K562 (cell line): ENCODE data around the gene ANAPC16. TPM values are rescaled to one million over a fixed set of nuclear protein-coding genes. Genes with fewer than 3 reads are reported as not detected.

Experiments used
- BRCA1 ChIP-seq, 2 experiments: fragments of 450-650 bp in 1 of 2; sonication (generic) in 1 of 2; formaldehyde crosslinking in 1 of 2; IDR thresholded peaks; 2 replicates each; pipeline versions ENCODE4 v1.5.0 to v1.6.1; 2017 to 2020; ENCODE audit warnings: mild to moderate bottlenecking in 1 of 2, missing genetic modification reagents in 1 of 2
- CBX3 ChIP-seq, 2 experiments: IDR thresholded peaks; 1 replicate in 1 of 2; 2 replicates in 1 of 2; pipeline ENCODE4 v1.6.1; 2012; ENCODE audit warnings: inconsistent platforms in 2 of 2, low read length in 2 of 2, borderline replicate concordance in 1 of 2, control low read depth in 1 of 2
- CBX5 ChIP-seq: IDR thresholded peaks from 2 replicates; pipeline ENCODE4 v1.6.1; 2014; ENCODE audit warnings: low read depth, borderline replicate concordance
- CREM ChIP-seq: IDR thresholded peaks from 2 replicates; pipeline ENCODE4 v1.6.1; 2014; ENCODE audit warnings: antibody characterized with exemption, low read depth
- FOXK2 ChIP-seq, 2 experiments: fragments of 450-650 bp; IDR thresholded peaks in 1 of 2; conservative IDR thresholded peaks in 1 of 2; 2 replicates each; pipeline ENCODE4 v1.6.1; 2016; ENCODE audit warnings: low read depth in 2 of 2, mild to moderate bottlenecking in 1 of 2
- L3MBTL2 ChIP-seq: fragments of 450-650 bp; IDR thresholded peaks from 2 replicates; pipeline ENCODE4 v1.6.1; 2016; ENCODE audit warnings: mild to moderate bottlenecking, moderate library complexity
- NELFE ChIP-seq: IDR thresholded peaks from 2 replicates; pipeline ENCODE4 v1.6.1; 2011; ENCODE audit warnings: mild to moderate bottlenecking; ENCODE audit not compliant: insufficient read depth, insufficient read length
- RFX5 ChIP-seq: IDR thresholded peaks from 2 replicates; pipeline ENCODE4 v1.6.1; 2011; ENCODE audit warnings: low read depth, mild to moderate bottlenecking, improper control_type of control experiment, low read length
- SAFB2 ChIP-seq: fragments of 200-400 bp; formaldehyde crosslinking; IDR thresholded peaks from 2 replicates; pipeline ENCODE4 v1.6.1; 2018; ENCODE audit warnings: borderline replicate concordance, low read length, low read depth, moderate library complexity; ENCODE audit not compliant: severe bottlenecking
- ZNF184 ChIP-seq: sonication (generic); formaldehyde crosslinking; IDR thresholded peaks from 2 replicates; pipeline ENCODE4 v1.5.0; 2020; ENCODE audit warnings: missing genetic modification reagents
- ZNF197 ChIP-seq: fragments of 200-800 bp; sonication (Bioruptor generic); IDR thresholded peaks from 2 replicates; pipeline ENCODE4 v1.6.1; 2016; ENCODE audit warnings: low read depth, missing genetic modification characterization, missing compliant biosample characterization
- ZNF41 ChIP-seq: fragments of 250-450 bp; sonication (Bioruptor Pico); conservative IDR thresholded peaks from 2 replicates; pipeline ENCODE4 v1.4.0; 2020; ENCODE audit warnings: mild to moderate bottlenecking
- polyA plus RNA-seq, 8 experiments: library from polyadenylated mRNA; depleted of rRNA in 4 of 8; stranded (reverse) in 5 of 8; unstranded in 3 of 8; fragments of >200 nt; fragmentation: Nextera tagmentation in 2 of 8; fragmentation: Illumina TruSeq in 1 of 8; extraction: Ambion mirVana in 2 of 8; extraction: Trizol in 1 of 8; gene quantifications; 2 replicates each; pipeline versions ENCODE4 v1.2.1 to v1.2.3, GENCODE V29; 2011 to 2014; ENCODE audit warnings: inconsistent platforms in 1 of 8, missing spikeins in 1 of 8
- total RNA-seq, 7 experiments: library from RNA; depleted of rRNA in 6 of 7; stranded (reverse); fragments of >200 nt in 6 of 7; fragmentation: Illumina TruSeq in 2 of 7; extraction: Trizol in 2 of 7; gene quantifications; 2 replicates each; pipeline versions ENCODE4 v1.2.1 to v1.2.3, GENCODE V29; 2011 to 2021; ENCODE audit warnings: low replicate concordance in 1 of 7
- TF ChIP-seq, protein P1 (sequence below): fragments of 250-450 bp; sonication (Bioruptor Pico); IDR thresholded peaks from 2 replicates; pipeline ENCODE4 v1.8.0; 2021; ENCODE audit warnings: mild to moderate bottlenecking, moderate library complexity
- TF ChIP-seq, protein P2 (sequence below): fragments of 200-800 bp; sonication (Bioruptor generic); IDR thresholded peaks from 2 replicates; pipeline ENCODE4 v1.6.1; 2017; ENCODE audit warnings: missing genetic modification characterization, missing compliant biosample characterization
- TF ChIP-seq, protein P3 (sequence below): sonication (generic); formaldehyde crosslinking; IDR thresholded peaks from 2 replicates; pipeline ENCODE4 v1.8.0; 2022; ENCODE audit warnings: missing genetic modification reagents, mild to moderate bottlenecking, moderate library complexity, borderline replicate concordance
- TF ChIP-seq, protein P4 (sequence below): fragments of 450-650 bp; IDR thresholded peaks from 2 replicates; pipeline ENCODE4 v1.6.1; 2018; ENCODE audit not compliant: partially characterized antibody

ANAPC16 gene
- total and polyA plus RNA-seq, 9 of the 15 experiments (the other 6 are each of a cell fraction or from before 2014, with no cell fraction given) = 42.6 to 208 (median 108) TPM

DNA sequence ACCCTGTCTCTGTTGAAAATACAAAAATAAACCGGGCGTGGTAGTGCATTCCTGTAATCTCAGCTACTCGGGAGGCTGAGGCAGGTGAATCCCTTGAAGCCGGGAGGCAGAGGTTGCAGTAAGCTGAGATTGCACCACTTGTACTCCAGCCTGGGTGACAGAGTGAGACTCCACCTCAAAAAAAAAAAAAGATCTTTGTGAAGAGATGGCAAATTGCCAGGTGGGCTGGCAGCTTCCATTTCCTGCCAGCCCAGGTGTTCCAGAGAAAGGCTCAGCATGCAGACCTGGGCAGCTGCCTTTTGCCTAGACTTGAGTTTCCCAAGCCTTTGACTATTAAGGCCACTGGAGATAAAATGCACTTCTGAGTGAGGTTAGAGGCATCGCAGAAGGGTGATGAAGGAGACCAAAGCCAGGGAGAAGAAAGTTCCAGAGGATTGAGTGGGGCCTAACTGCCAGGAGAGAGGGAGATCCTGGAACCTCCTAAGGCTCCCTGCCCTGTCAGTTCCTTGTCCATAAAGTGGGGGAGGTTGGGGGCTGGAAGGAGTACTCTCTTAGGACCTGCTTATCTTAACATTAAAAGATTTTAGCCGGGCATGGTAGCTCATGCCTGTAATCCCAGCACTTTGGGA lies 47.9 kb downstream of the ANAPC16 start (continued):
- TF ChIP-seq, protein P1, sequence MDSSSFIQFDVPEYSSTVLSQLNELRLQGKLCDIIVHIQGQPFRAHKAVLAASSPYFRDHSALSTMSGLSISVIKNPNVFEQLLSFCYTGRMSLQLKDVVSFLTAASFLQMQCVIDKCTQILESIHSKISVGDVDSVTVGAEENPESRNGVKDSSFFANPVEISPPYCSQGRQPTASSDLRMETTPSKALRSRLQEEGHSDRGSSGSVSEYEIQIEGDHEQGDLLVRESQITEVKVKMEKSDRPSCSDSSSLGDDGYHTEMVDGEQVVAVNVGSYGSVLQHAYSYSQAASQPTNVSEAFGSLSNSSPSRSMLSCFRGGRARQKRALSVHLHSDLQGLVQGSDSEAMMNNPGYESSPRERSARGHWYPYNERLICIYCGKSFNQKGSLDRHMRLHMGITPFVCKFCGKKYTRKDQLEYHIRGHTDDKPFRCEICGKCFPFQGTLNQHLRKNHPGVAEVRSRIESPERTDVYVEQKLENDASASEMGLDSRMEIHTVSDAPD (CRISPR knock-in tag) = no peak
- TF ChIP-seq RFX5 = no peak
- no peak for TF ChIP-seq CBX5
- 0 out of 2 replicates have a peak, but pooled peaks have one; percentile 41 for TF ChIP-seq ZNF197 (CRISPR knock-in tag)
- TF ChIP-seq, protein P2, sequence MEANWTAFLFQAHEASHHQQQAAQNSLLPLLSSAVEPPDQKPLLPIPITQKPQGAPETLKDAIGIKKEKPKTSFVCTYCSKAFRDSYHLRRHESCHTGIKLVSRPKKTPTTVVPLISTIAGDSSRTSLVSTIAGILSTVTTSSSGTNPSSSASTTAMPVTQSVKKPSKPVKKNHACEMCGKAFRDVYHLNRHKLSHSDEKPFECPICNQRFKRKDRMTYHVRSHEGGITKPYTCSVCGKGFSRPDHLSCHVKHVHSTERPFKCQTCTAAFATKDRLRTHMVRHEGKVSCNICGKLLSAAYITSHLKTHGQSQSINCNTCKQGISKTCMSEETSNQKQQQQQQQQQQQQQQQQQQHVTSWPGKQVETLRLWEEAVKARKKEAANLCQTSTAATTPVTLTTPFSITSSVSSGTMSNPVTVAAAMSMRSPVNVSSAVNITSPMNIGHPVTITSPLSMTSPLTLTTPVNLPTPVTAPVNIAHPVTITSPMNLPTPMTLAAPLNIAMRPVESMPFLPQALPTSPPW (CRISPR knock-in tag) = peak; percentile 19; the same call in 1 of the 2 replicates
- TF ChIP-seq L3MBTL2 = no peak
- no peak for TF ChIP-seq NELFE
- no peak for TF ChIP-seq CREM
- TF ChIP-seq ZNF41 = no peak
- TF ChIP-seq BRCA1 (IDR thresholded peaks at IDR 0.05) = no peak
- no peak for TF ChIP-seq BRCA1 (CRISPR knock-in tag; IDR thresholded peaks at IDR 0.05)
- no peak for TF ChIP-seq FOXK2 (conservative IDR thresholded peaks at IDR 0.05 in 1 of 2, IDR thresholded peaks at IDR 0.05 in 1 of 2; ENCODE audit: low read depth in 2 of 2)
- TF ChIP-seq, protein P3, sequence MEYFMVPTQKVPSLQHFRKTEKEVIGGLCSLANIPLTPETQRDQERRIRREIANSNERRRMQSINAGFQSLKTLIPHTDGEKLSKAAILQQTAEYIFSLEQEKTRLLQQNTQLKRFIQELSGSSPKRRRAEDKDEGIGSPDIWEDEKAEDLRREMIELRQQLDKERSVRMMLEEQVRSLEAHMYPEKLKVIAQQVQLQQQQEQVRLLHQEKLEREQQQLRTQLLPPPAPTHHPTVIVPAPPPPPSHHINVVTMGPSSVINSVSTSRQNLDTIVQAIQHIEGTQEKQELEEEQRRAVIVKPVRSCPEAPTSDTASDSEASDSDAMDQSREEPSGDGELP (CRISPR knock-in tag) = 0 out of 2 replicates have a peak, but pooled peaks have one; percentile 4
- no peak for TF ChIP-seq SAFB2
- no peak for TF ChIP-seq CBX3 (IDR thresholded peaks at IDR 0.05; ENCODE audit: borderline replicate concordance in 1 of 2, low read length in 2 of 2)
- no peak for TF ChIP-seq ZNF184 (CRISPR knock-in tag)
- TF ChIP-seq, protein P4, sequence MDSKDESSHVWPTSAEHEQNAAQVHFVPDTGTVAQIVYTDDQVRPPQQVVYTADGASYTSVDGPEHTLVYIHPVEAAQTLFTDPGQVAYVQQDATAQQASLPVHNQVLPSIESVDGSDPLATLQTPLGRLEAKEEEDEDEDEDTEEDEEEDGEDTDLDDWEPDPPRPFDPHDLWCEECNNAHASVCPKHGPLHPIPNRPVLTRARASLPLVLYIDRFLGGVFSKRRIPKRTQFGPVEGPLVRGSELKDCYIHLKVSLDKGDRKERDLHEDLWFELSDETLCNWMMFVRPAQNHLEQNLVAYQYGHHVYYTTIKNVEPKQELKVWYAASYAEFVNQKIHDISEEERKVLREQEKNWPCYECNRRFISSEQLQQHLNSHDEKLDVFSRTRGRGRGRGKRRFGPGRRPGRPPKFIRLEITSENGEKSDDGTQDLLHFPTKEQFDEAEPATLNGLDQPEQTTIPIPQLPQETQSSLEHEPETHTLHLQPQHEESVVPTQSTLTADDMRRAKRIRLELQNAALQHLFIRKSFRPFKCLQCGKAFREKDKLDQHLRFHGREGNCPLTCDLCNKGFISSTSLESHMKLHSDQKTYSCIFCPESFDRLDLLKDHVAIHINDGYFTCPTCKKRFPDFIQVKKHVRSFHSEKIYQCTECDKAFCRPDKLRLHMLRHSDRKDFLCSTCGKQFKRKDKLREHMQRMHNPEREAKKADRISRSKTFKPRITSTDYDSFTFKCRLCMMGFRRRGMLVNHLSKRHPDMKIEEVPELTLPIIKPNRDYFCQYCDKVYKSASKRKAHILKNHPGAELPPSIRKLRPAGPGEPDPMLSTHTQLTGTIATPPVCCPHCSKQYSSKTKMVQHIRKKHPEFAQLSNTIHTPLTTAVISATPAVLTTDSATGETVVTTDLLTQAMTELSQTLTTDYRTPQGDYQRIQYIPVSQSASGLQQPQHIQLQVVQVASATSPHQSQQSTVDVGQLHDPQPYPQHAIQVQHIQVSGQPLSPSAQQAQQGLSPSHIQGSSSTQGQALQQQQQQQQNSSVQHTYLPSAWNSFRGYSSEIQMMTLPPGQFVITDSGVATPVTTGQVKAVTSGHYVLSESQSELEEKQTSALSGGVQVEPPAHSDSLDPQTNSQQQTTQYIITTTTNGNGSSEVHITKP = peak; percentile 19
